Effector memory CD8-positive, alpha-beta T cell (primary cell): Measurements from ENCODE around the gene WDR73.
A peak's percentile ranks its signal among the peaks of the same experiment; 100 is the strongest.

Source experiments
- ATAC-seq: fragments of 150-1000 bp; cut with Tn5 transposase; replicated peaks from 2 replicates; pipeline ENCODE4 v1.10.0; 2021; ENCODE audit warnings: mild to moderate bottlenecking, moderate library complexity
- DNase-seq, 3 experiments: peaks; one replicate each; pipeline ENCODE4 v3.0.0; 2021
- H3K27ac Mint-ChIP-seq, 2 donors: one replicate each; pipeline ENCODE4 v1.8.0; 2022; ENCODE audit warnings: mild to moderate bottlenecking in 2 of 2, mixed read lengths in 2 of 2, moderate library complexity in 2 of 2
- H3K27me3 Mint-ChIP-seq, 2 donors: one replicate each; pipeline ENCODE4 v1.8.0; 2022; ENCODE audit warnings: mixed read lengths in 2 of 2
- H3K36me3 Mint-ChIP-seq: one replicate; pipeline ENCODE4 v1.8.0; 2022; ENCODE audit warnings: mild to moderate bottlenecking, moderate library complexity, mixed read lengths; ENCODE audit not compliant: insufficient read depth
- H3K4me1 Mint-ChIP-seq, 2 donors: one replicate each; pipeline ENCODE4 v1.8.0; 2022; ENCODE audit warnings: low read depth in 2 of 2, mixed read lengths in 2 of 2
- H3K4me3 Mint-ChIP-seq, 2 donors: one replicate each; pipeline ENCODE4 v1.8.0; 2022; ENCODE audit warnings: mild to moderate bottlenecking in 2 of 2, mixed read lengths in 2 of 2, moderate library complexity in 2 of 2
- H3K9me3 Mint-ChIP-seq, 2 donors: one replicate each; pipeline ENCODE4 v1.8.0; 2022; ENCODE audit warnings: mixed read lengths in 2 of 2

WDR73 gene

GRCh38 chr15:84600687-84601554 is 53.2 kb downstream of the WDR73 start, which contains the start of gene ZSCAN2:
TSS of gene ZSCAN2 (plus strand) at chr15:84601009. CDS start at chr15:84603928, 2,919 bp downstream.
- DNase-seq (peak; percentile 89 to 91 (median 90)), ATAC-seq (peak; percentile 96)
- Mint-ChIP-seq H3K4me1 (peaks cover 47 to 70% of the 10 kb centered on the region in 2 donors), H3K9me3 (no peaks in the 10 kb centered on the region), H3K4me3 (peak within 1 kb of the TSS; percentile 97), H3K27me3 (no peaks in the 10 kb centered on the region), H3K36me3 (peaks cover 16% of the 10 kb centered on the region), H3K27ac (peak within 1 kb of the TSS; percentile 90 to 92)

- DNase-seq (peak in 2 of 3 experiments; percentile 24 to 27), ATAC-seq (peak; percentile 36)
- peak overlapping the region; percentile 97 for H3K4me3 Mint-ChIP-seq
- peaks cover 41 to 64% of the 10 kb centered on the region in 2 donors for H3K4me1 Mint-ChIP-seq
- H3K9me3 Mint-ChIP-seq = no peaks in the 10 kb centered on the region
- peaks cover 16% of the 10 kb centered on the region for H3K36me3 Mint-ChIP-seq
- peak overlapping the region; percentile 90 to 92 for H3K27ac Mint-ChIP-seq
- no peaks in the 10 kb centered on the region for H3K27me3 Mint-ChIP-seq
These were observed 53.8 kb downstream of the WDR73 start for GRCh38 chr15:84600331-84600686.

- DNase-seq (no peak), ATAC-seq (no peak)
- Mint-ChIP-seq H3K9me3 (no peaks in the 10 kb centered on the region), H3K36me3 (peaks cover 16% of the 10 kb centered on the region), H3K27ac (peak overlapping the region in 1 of 2 donors; percentile 90), H3K4me1 (peaks cover 37 to 60% of the 10 kb centered on the region in 2 donors), H3K27me3 (no peaks in the 10 kb centered on the region), H3K4me3 (peak overlapping the region; percentile 97)
These were observed 54.2 kb downstream of the WDR73 start for GRCh38 chr15:84599906-84600305.

GRCh38 chr15:84598993-84599392 is 55.1 kb downstream of the WDR73 start:
- ATAC-seq (no peak), DNase-seq (no peak)
- H3K4me1 Mint-ChIP-seq = peaks cover 30 to 51% of the 10 kb centered on the region in 2 donors
- no peaks in the 10 kb centered on the region for H3K27me3 Mint-ChIP-seq
- peak overlapping the region; percentile 97 for H3K4me3 Mint-ChIP-seq
- no peaks in the 10 kb centered on the region for H3K9me3 Mint-ChIP-seq
- peak overlapping the region; percentile 69 to 78 for H3K27ac Mint-ChIP-seq
- H3K36me3 Mint-ChIP-seq = peaks cover 10% of the 10 kb centered on the region

GRCh38 chr15:84598250-84598649 is 55.8 kb downstream of the WDR73 start:
- peak overlapping the region; percentile 45 to 97 for H3K4me3 Mint-ChIP-seq
- H3K27me3 Mint-ChIP-seq = no peaks in the 10 kb centered on the region
- ATAC-seq (peak; percentile 48), DNase-seq (peak in 2 of 3 experiments; percentile 21 to 23)
- peaks cover 23 to 44% of the 10 kb centered on the region in 2 donors for H3K4me1 Mint-ChIP-seq
- H3K9me3 Mint-ChIP-seq = no peaks in the 10 kb centered on the region
- peak overlapping the region; percentile 69 to 78 for H3K27ac Mint-ChIP-seq
- H3K36me3 Mint-ChIP-seq = peaks cover 10% of the 10 kb centered on the region

GRCh38 chr15:84597296-84597695 is 56.8 kb downstream of the WDR73 start:
- no peak for DNase-seq
- H3K36me3 Mint-ChIP-seq = peaks cover 10% of the 10 kb centered on the region
- H3K27ac Mint-ChIP-seq = peak overlapping the region; percentile 69 to 78
- H3K9me3 Mint-ChIP-seq = no peaks in the 10 kb centered on the region
- H3K4me3 Mint-ChIP-seq = no peak overlapping the region
- no peaks in the 10 kb centered on the region for H3K27me3 Mint-ChIP-seq
- no peak for ATAC-seq
- H3K4me1 Mint-ChIP-seq = peaks cover 23 to 35% of the 10 kb centered on the region in 2 donors

GRCh38 chr15:84595660-84596059 is 58.4 kb downstream of the WDR73 start:
- Mint-ChIP-seq H3K4me3 (peak overlapping the region in 1 of 2 donors; percentile 30), H3K9me3 (no peaks in the 10 kb centered on the region), H3K36me3 (peaks cover 8% of the 10 kb centered on the region), H3K27me3 (no peaks in the 10 kb centered on the region), H3K27ac (no peak overlapping the region), H3K4me1 (peaks cover 16 to 29% of the 10 kb centered on the region in 2 donors)
- DNase-seq (no peak), ATAC-seq (no peak)

GRCh38 chr15:84594617-84595290 is 59.3 kb downstream of the WDR73 start:
- H3K9me3 Mint-ChIP-seq = no peaks in the 10 kb centered on the region
- H3K36me3 Mint-ChIP-seq = peaks cover 7% of the 10 kb centered on the region
- no peak overlapping the region for H3K4me3 Mint-ChIP-seq

GRCh38 chr15:84591815-84592214 is 62.3 kb downstream of the WDR73 start:
- Mint-ChIP-seq H3K4me3 (no peak overlapping the region), H3K27me3 (no peaks in the 10 kb centered on the region), H3K27ac (no peak overlapping the region), H3K9me3 (no peaks in the 10 kb centered on the region), H3K36me3 (no peaks in the 10 kb centered on the region), H3K4me1 (peaks cover 0 to 7% of the 10 kb centered on the region in 2 donors)
- DNase-seq (no peak), ATAC-seq (no peak)

More at GRCh38 chr15:84594617-84595290, 59.3 kb downstream of the WDR73 start:
- H3K4me1 Mint-ChIP-seq = peaks cover 13 to 27% of the 10 kb centered on the region in 2 donors
- ATAC-seq = no peak
- H3K27me3 Mint-ChIP-seq = no peaks in the 10 kb centered on the region
- H3K27ac Mint-ChIP-seq = no peak overlapping the region
- no peak for DNase-seq

GRCh38 chr15:84590406-84590805 is 63.7 kb downstream of the WDR73 start:
- no peak overlapping the region for H3K4me3 Mint-ChIP-seq
- no peak overlapping the region for H3K27ac Mint-ChIP-seq
- H3K4me1 Mint-ChIP-seq = peaks cover 0 to 6% of the 10 kb centered on the region in 2 donors
- H3K27me3 Mint-ChIP-seq = peaks cover 0 to 6% of the 10 kb centered on the region in 2 donors
- ATAC-seq = no peak
- no peaks in the 10 kb centered on the region for H3K9me3 Mint-ChIP-seq
- DNase-seq = no peak
- no peaks in the 10 kb centered on the region for H3K36me3 Mint-ChIP-seq
